GM18502 (cell line): Measurements from ENCODE around the gene RNU7-1.
"Not testable (repeated sequence)": the region's sequence is repeated elsewhere in the genome, so short reads cannot be mapped to it uniquely, and the experiment has no call there.

Experiments
- ATAC-seq: cut with Tn5 transposase; IDR thresholded peaks from one replicate; pipeline ENCODE4 v1.9.1; 2021; ENCODE audit warnings: mild to moderate bottlenecking; ENCODE audit not compliant: unreplicated experiment, poor library complexity

Gene RNU7-1

DNA sequence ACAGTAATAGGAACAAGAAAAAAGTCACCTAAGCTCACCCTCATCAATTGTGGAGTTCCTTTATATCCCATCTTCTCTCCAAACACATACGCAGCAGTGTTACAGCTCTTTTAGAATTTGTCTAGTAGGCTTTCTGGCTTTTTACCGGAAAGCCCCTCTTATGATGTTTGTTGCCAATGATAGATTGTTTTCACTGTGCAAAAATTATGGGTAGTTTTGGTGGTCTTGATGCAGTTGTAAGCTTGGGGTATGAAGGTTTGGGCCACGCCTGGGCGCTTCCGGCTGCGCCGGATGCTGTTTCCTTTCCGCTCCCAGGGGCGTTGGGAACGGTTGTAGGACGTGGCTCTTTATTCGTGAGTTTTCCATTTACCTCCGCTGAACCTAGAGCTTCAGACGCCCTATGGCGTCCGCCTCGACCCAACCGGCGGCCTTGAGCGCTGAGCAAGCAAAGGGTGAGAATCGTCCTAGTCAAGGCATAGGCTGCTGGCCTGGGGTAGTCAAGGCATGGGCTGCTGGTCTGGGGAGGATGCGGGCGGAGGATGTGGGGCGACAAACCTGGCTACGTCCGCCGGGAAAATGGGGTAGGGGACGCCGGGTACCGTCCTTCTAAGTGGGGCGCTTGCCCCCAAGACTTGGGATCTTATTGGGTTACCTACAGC is at the start of gene RNU7-1, which contains the start of gene C12orf57:
Gene RNU7-1 (plus strand): TSS at position 95 of the 659 bp plus-strand sequence.
Gene C12orf57 (plus strand): TSS at position 301 of the 659 bp plus-strand sequence. CDS start 100 bp downstream, at position 401.
- peak; percentile 40 for ATAC-seq

DNA sequence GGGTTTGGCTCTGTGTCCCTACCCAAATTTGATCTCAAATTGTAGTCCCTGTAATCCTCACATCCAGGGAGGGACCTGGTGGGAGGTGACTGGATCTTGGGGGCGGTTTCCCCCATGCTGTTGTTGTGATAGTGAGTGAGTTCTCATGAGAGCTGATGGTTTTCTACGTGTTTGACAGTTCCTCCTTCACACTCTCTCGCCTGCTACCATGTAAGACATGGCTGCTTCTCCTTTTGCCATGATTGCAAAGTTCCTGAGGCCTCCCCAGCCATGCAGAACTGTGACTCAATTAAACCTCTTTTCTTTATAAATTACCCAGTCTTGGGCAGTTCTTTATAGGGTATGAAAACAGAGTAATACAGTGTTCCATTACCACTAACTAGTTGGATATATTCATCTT is 49.3 kb upstream of the RNU7-1 start:
- ATAC-seq = no peak

DNA sequence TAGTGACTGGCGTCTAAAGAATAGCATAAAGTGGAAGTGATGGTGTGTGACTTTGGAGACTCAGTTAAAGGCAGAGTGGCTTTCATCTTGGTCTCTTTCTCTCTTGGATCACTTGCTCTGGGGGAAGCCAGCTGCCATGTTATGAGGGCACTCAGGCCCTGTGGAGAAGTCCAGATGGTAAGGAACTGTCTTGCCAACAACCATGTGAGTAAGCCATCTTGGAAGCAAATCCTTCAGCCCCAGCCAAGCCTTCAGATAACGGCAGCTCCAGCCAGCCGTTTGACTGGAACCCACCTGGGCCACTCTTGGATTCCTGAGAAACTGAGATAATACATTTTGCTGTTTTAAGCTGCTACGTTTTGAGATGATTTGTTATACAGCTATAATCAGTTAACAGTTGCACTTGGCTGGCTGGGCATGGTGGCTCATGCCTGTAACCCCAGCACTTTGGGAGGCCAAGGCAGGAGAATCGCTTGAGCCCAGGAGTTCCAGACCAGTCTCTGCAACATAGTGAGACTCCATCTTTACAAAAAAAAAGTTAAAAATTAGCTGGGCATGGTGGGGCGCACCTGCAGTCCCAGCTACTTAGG is 46.7 kb upstream of the RNU7-1 start:
- ATAC-seq = no peak

DNA sequence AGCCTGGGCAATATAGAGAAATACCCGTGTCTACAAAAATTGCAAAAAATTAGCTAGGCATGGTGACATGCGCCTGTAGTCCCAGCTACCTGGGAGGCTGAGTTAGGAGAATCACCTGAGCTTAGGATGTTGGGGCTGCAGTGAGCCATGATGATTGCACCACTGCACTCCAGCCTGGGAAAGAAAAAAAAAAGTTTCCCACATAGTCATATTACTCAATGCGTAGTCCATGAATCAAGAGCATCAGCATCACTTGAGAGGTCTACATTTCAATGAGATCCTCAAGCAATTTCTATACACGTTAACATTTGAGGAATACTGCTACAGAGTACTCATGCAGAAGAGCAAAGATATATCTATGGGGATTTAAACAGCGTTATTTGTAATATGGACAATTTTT is 44.2 kb upstream of the RNU7-1 start:
- no peak for ATAC-seq

DNA sequence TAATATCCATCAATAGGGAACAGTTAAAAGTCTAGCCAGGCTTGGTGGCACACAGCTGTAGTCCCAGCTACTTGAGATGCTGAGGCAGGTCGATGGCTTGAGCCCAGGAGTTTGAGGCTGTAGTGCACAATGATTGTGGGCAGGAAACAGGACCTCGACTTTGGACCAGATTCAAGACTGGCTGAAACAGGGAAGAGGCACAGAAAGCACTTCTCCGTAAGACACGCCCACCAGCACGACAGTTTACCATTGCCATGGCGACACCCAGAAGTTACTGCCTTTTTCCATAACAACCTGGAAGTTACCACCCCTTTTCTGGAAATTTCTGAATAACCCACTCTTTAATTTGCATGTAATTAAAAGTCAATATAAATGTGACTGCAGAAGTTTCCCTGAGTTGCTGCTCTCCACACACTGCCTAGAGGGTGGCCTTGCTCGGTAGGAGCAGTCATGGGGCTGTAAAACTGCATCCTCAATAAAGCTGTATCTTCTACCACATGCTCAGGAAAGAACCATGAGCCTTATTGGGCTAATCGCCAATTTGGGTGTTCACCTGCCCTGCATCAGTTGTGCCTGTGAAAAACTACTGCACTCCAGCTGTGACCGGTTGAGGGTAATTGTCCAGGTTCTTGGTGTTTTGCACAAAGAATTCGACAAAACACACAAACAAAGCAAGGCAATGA is 43.6 kb upstream of the RNU7-1 start:
- no peak for ATAC-seq

DNA sequence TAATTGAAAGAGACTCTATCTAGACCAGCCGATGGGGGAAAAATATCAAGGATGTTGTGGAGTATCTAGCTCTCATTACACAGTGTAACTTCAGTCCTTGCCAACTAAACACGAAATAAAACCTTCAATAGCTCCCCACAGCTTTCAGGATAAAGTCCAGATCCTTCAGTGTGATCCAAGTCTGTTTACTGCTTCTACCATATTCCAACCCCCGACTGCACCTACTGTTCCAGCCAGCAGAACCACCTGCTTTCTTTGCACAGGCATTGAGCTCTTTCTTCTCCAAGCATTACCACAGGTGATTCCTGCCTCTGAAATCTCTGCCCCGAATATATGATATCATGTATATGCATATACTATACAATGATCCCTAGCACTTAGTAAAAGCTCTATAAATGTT is 41.2 kb upstream of the RNU7-1 start:
- ATAC-seq = no peak

DNA sequence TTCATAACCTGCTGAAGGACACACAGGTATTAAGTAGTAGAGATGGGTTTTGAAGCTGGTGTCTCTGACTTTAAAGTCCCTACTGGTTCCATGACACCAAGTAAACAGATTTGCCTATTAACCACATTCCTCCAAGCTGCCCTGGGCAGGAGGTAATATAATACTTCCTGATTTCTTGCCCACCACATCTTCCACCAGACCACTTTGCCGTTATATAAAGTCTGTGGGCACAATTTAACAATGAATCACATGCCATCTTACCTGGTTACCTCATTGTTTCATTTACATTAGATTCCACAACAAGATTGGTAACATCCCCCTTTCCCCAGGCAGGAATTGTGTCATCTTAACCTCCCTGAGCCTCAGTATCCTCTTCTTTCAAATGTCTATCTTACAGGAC is 39.9 kb upstream of the RNU7-1 start:
- ATAC-seq = no peak

DNA sequence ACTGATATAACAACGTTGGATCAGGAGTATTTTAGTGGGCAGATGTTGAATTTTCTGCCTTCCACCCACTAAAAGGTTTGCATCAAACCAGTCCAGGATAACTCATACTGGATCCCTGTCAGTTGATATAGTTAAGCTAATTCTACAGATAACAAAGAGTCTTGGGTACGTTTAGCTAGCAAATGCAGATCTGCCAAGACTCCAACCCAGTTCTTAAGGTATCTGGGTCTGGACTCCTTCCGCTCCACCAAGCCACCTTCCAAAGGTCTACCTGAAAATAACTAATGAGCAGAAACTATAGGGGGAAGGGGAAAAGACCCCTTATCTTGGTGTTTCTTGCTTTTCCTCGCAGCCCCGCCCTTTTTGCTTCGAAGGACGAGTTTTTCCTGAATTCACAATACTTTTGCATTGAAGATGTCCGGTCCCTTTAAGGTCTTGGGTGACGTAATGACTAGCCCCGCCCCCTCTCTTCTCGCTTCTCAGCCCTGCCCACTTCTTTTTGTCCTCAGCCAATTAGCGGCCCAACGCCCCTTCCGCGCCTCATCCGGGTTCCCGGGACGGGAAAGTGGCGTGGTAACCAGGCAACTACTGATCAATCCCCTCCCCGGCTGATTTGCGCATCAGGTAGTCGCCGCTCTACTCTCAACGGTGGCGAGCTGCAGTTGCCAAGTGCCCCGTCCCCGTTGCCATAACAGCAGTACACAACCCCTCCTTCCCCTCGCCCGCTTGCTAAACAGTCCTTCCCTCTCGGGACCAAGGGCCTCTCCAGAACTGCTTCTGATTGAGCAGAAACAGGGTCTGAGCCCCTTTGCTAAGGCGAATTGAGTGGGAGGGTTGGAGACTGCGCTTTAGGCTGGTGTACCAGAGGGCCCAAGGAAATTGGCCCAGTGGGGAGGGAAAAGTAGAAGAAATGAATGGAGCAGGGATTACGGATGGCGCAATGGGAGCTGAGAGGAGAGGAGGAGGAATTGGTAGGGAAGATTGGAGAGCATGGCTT is 39.0 kb upstream of the RNU7-1 start, which contains the start of gene LRRC23:
Gene LRRC23 (plus strand): TSS at position 543 of the 997 bp plus-strand sequence. CDS start 812 bp downstream, outside the sequence.
- peak; percentile 95 for ATAC-seq

DNA sequence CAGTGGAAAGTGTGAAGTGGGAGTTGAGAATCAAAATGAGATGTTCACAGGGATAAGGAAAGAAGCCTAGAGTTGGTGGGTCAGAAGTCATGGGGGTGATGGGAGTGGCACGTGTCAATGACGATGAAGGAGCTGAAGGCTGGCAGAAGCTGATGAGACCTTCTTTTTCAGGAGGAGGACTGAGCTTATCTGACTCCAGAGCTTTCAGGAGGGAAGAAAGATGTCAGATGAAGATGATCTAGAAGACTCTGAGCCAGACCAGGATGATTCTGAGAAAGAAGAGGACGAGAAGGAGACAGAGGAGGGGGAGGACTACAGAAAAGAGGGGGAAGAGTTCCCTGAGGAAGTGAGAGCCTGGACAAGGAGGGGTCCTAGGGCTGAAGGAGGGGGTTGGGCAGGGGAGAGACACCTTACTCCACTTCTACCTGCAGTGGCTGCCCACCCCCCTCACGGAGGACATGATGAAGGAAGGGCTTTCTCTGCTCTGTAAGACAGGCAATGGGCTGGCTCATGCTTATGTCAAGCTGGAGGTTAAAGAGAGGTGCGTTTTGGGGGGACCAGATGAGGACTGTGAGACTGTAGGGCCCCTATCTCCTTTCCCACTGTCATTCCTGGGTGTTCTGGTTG is 38.1 kb upstream of the RNU7-1 start:
- ATAC-seq = no peak

DNA sequence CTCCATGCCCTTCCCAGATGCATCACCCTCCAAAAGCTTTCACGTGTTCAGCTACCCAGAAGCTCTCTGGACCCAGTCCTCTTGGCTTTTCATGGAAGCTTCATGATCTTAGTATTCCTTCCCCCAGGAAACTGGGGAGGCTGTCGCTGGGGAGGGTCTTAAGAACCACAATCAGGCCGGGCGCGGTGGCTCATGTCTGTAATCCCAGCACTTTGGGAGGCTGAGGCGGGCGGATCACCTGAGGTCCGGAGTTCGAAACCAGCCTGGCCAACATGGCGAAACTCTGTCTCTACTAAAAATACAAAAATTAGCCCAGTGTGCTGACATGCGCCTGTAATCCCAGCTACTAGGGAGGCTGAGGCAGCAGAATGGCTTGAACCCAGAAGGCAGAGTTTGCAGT is 35.5 kb upstream of the RNU7-1 start:
- not testable (repeated sequence) for ATAC-seq

DNA sequence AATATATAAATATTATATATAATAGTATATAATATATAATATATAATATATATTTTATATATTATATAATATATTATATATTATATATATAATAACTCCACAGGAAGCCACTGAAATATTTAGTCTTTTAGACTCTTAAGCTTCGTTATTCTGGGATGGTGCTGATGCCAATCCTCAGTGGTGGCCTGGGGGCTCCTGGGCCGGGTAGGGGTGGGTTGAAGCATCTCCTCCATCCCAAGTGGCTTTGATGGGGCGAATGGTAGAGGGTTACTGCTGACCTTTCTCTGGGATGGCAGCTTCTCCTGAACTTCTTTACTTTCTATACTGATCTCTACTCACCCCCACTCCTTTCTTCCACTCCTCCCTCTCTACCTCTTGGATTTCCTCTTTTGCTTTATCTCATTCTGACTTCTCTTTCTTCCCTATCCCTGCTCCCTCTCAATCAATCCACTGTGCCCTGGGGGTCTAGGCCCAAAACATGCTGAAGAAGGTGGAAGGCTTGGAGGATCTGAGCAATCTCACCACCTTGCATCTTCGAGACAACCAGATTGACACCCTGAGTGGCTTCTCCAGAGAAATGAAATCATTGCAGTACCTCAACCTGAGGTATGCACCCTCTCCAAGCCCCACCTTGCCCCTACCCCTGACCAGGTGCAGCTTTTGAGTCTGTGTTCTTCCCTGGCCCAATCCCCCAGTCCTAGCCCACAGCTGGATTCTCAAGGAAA is 34.0 kb upstream of the RNU7-1 start:
- ATAC-seq = no peak

DNA sequence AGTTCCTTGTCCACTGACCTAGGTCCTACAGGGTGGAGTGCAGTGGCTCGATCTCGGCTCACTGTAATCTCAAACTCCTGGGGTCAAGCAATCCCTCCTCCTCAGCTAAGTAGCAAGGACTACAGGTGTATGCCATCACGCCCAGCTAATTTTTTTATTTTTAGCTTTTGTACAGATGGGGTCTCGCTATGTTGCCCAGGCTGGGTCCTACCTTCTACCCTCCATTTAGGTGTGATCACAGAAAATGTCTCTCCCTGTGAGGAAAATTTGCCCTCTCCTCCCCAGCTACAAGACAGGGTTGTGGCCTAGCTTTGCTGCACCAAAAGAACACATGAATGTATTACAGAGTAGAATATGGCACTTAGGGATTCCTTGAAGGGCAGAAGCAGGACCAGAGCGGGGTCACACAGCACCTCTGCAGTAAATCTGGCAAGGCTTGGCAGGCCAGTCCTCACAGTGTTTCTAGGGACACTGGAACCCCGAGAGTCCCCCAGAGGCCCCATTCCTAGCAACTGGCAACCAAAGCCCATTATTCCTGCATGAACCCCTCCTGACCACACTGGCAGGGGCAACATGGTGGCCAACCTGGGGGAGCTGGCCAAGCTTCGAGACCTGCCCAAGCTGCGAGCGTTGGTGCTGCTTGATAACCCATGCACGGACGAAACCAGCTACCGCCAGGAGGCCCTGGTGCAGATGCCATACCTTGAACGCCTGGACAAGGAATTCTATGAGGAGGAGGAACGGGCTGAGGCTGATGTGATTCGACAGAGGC is 31.3 kb upstream of the RNU7-1 start:
- ATAC-seq = no peak

DNA sequence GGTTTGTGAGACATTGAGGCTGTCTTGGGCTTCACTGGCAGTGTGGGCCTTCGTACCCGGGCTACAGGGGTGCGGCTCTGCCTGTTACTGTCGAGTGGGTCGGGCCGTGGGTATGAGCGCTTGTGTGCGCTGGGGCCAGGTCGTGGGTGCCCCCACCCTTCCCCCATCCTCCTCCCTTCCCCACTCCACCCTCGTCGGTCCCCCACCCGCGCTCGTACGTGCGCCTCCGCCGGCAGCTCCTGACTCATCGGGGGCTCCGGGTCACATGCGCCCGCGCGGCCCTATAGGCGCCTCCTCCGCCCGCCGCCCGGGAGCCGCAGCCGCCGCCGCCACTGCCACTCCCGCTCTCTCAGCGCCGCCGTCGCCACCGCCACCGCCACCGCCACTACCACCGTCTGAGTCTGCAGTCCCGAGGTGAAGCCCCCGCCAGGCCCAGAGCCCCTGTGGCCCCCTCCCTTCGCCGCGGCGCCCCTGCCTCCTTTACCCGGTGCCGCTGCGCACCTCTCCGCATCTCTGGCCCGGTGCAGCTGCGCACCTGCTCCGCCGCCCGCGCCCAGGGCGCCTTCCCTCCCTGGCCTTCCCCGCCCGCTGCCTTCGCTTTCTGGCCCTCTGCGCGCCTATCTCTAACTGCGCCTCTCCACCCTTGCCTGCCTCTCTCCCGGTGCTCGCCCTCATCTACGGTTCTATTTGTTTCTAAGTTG is 29.2 kb upstream of the RNU7-1 start, which contains the start of gene ENO2:
Gene ENO2 (plus strand): TSS at position 335 of the 701 bp plus-strand sequence. CDS start 1,253 bp downstream, outside the sequence.
- peak; percentile 80 for ATAC-seq

DNA sequence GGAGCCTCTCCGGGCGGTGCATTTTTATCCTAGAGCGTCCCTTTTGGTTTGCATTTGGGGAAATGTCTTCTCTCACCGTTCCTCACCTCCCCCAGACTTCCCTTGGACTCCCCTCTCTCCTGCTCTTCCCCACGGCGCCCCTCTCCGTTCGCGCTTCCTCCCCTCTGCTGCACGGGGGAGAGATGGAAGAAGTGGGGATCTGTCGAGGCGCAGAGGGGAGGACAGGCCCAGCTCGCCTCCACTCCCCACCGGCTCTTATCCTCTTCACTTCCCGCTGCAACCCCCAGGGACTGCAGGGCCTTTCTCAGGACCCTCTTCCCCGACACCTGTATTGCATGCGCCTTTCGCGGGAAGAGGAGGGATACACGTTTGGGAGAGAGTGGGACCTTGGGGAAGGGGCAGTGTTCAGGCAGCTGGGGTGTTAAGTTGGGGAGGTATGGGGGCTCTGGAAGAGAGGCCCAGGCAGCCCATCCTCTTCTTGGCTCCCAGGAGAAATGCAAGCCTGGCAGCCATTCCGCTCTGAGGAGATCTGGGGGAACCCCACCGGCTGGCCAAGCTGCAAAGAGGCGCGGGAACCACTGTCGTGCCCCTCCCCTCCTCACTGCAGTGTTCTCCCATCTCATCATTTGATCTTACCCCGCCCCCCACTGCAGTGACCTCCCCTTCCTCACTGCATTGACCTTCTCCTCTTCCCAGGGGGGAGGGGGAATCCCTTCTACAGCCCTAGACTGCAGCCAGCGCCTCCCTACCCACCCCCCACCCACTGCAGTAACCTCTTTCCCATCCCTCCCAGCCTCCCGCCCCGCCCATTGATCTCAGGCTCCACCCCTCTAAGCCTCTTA is 28.4 kb upstream of the RNU7-1 start:
- ATAC-seq = no peak

DNA sequence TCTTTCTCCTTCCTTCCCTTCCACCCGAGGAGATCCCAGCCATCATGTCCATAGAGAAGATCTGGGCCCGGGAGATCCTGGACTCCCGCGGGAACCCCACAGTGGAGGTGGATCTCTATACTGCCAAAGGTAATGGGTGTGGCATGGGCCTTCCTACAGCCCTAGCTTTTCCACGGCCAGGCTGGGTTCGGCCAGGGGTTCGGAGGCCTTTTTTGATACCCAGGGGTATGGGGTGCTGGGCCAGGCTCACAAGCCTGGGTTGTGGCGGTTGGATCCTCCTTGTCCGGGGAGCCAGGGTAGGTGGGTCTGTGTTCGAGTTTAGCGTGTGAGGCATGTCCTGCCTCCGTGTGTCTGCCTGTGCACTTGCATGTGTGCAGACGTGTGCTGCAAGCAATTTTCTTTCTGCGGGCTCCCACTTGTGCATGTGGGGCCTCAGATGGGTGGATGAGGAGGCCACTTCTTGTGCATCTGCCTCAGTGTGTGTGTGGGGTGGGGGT is 27.8 kb upstream of the RNU7-1 start:
- no peak for ATAC-seq

DNA sequence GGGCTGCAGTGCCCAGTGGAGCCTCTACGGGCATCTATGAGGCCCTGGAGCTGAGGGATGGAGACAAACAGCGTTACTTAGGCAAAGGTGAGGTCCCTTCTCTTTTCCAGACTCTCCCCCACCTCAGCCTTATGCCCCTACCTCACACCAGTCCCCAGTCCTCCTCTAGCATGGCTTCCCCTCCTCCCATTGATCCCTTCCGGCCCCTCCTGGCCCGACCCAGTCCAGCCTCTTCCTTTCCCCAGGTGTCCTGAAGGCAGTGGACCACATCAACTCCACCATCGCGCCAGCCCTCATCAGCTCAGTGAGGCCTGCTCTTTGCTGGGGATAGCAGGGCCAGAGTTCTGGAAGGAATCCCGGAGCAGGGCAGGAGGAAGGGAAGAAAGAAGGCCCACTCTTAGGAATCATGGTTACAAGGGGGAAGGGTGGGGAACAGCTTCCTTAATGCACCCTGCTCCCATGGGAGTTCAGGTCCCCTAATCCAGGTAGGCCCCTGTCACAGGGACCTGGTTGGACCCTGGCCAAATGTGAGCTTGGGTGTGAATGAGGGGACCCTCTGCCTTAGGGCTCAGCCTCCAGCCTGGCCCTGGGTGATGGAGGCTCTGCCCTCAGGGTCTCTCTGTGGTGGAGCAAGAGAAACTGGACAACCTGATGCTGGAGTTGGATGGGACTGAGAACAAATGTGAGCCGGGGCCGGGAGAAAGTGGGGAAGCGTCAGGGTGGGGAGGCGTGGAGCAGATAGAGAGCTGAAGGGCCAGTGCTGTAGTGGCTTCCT is 27.0 kb upstream of the RNU7-1 start:
- no peak for ATAC-seq
